Sigmoid colon (tissue), 7 donors: Measurements from ENCODE around the gene MAN2A1. TPM values are rescaled to one million over a fixed set of nuclear protein-coding genes. Genes with fewer than 3 reads are reported as not detected.
"Not testable (repeated sequence)": the region's sequence is repeated elsewhere in the genome, so short reads cannot be mapped to it uniquely, and the experiment has no call there.

Experiments
- DNase-seq: peaks from one replicate; pipeline ENCODE4 v3.0.0-alpha.2; 2019
- H3K27ac ChIP-seq, 4 donors: fragments of 200-600 bp; sonication (generic); one replicate each; pipeline ENCODE4 v1.5.1; 2016 to 2019; ENCODE audit warnings: mild to moderate bottlenecking in 1 of 4
- H3K27me3 ChIP-seq, 3 donors: fragments of 200-600 bp; sonication (generic); one replicate each; pipeline ENCODE4 v1.5.1; 2019; ENCODE audit warnings: mild to moderate bottlenecking in 1 of 3
- H3K36me3 ChIP-seq, 4 donors: fragments of 200-600 bp; sonication (generic); one replicate each; pipeline ENCODE4 v1.5.1; 2016 to 2019
- H3K4me1 ChIP-seq, 4 donors: fragments of 200-600 bp; sonication (generic); one replicate each; pipeline ENCODE4 v1.5.1; 2017 to 2019
- H3K4me3 ChIP-seq, 4 donors: fragments of 200-600 bp; sonication (generic); one replicate each; pipeline ENCODE4 v1.5.1; 2017 to 2019; ENCODE audit warnings: mild to moderate bottlenecking in 2 of 4, moderate library complexity in 1 of 4
- H3K9me3 ChIP-seq, 4 donors: fragments of 200-600 bp in 3 of 4; sonication (generic) in 3 of 4; one replicate each; pipeline versions ENCODE4 v1.5.1 to v1.6.1; 2013 to 2019
- EP300 ChIP-seq, 4 donors: sonication (generic); formaldehyde crosslinking; IDR thresholded peaks; one replicate each; pipeline ENCODE4 v1.6.1; 2017; ENCODE audit warnings: antibody characterized with exemption in 4 of 4
- POLR2A ChIP-seq, 2 donors: fragments of 450-650 bp; IDR thresholded peaks; one replicate each; pipeline ENCODE4 v1.6.1; 2016; ENCODE audit warnings: antibody characterized with exemption in 2 of 2, mild to moderate bottlenecking in 2 of 2, moderate library complexity in 2 of 2
- POLR2AphosphoS5 ChIP-seq, 4 donors: sonication (generic); formaldehyde crosslinking; IDR thresholded peaks; one replicate each; pipeline ENCODE4 v1.6.1; 2017; ENCODE audit warnings: antibody characterized with exemption in 4 of 4
- WGBS, 2 donors: extraction: QIAGEN DNeasy Blood & Tissue Kit; methylation state at CpG; one replicate each; pipeline ENCODE4 v1.1.7; 2013; 5-methylcytosine and 5-hydroxymethylcytosine counted together
- intact Hi-C: fragments of 100-400 bp; cut with DNase I; formaldehyde crosslinking; loops from one replicate; pipeline ENCODE4 v1.15.1; 2023
- polyA plus RNA-seq, 3 donors: library from polyadenylated mRNA; stranded (reverse); fragments of 200-250 nt; gene quantifications; one replicate each; pipeline ENCODE4 v1.2.3, GENCODE V29; 2013
- total RNA-seq, 4 donors: library from RNA; depleted of rRNA; stranded (reverse); fragments of >200 nt; gene quantifications; one replicate each; pipeline ENCODE4 v1.1.0, GENCODE V29; 2016
- TF ChIP-seq, protein P1 (sequence below), 4 experiments: fragments of 450-650 bp in 3 of 4; fragments of 200-600 bp in 1 of 4; IDR thresholded peaks; one replicate each; pipeline ENCODE4 v1.5.1; 2016 to 2019; ENCODE audit warnings: antibody characterized with exemption in 4 of 4, mild to moderate bottlenecking in 3 of 4, moderate library complexity in 2 of 4
- donor health status: healthy with polysubstance abuse.
- donor health status: Bipolar disorder and iron deficiency.
- donor health status: healthy.

MAN2A1 gene
- total and polyA plus RNA-seq, 7 donors = 3.6 to 58.4 (median 40.2) TPM

DNA sequence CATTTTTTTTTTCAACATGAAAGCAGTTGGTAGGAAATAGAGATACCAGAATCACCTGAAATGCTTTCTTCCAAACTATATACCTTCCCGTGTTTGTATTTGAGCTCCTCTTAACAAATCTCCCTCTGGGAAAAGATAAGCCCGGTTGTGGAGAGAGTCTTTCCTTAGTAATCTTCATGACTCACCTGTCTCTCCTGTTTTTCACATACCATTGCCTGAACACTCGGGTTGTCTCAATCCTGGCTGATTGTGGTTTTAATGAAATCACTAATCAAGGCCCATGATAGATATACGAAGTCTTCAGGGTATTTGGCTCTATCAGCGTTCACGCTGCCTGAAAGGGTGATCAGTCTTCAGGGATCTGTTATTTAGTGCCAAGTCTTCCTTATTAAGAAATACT, 136.7 kb downstream of the MAN2A1 start:
- TF ChIP-seq POLR2AphosphoS5 (IDR thresholded peaks at IDR 0.05) (no peak), EP300 (IDR thresholded peaks at IDR 0.05) (no peak), POLR2A (IDR thresholded peaks at IDR 0.05) (no peak)
- TF ChIP-seq, protein P1, sequence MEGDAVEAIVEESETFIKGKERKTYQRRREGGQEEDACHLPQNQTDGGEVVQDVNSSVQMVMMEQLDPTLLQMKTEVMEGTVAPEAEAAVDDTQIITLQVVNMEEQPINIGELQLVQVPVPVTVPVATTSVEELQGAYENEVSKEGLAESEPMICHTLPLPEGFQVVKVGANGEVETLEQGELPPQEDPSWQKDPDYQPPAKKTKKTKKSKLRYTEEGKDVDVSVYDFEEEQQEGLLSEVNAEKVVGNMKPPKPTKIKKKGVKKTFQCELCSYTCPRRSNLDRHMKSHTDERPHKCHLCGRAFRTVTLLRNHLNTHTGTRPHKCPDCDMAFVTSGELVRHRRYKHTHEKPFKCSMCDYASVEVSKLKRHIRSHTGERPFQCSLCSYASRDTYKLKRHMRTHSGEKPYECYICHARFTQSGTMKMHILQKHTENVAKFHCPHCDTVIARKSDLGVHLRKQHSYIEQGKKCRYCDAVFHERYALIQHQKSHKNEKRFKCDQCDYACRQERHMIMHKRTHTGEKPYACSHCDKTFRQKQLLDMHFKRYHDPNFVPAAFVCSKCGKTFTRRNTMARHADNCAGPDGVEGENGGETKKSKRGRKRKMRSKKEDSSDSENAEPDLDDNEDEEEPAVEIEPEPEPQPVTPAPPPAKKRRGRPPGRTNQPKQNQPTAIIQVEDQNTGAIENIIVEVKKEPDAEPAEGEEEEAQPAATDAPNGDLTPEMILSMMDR (IDR thresholded peaks at IDR 0.05) = no peak
- H3K36me3 ChIP-seq = peaks cover 0 to 25% (median 0%) of the 10 kb centered on the region in 4 donors
- 88 to 97% methylated on average over 6 of the region's 6 CpGs for WGBS, 2 donors
- H3K4me3 ChIP-seq = no peak overlapping the region
- no peaks in the 10 kb centered on the region for H3K9me3 ChIP-seq
- no peaks in the 10 kb centered on the region for H3K4me1 ChIP-seq
- no peaks in the 10 kb centered on the region for H3K27me3 ChIP-seq
- no peak for DNase-seq
- intact Hi-C loops = no loop called here
- H3K27ac ChIP-seq = no peak overlapping the region

GRCh38 chr5:109829331-109829730, 139.6 kb downstream of the MAN2A1 start:
- no peaks in the 10 kb centered on the region for H3K27me3 ChIP-seq
- no peak overlapping the region for H3K27ac ChIP-seq
- no peaks in the 10 kb centered on the region for H3K4me1 ChIP-seq
- TF ChIP-seq EP300 (IDR thresholded peaks at IDR 0.05) = no peak
- TF ChIP-seq POLR2AphosphoS5 (IDR thresholded peaks at IDR 0.05) = no peak
- no peak for TF ChIP-seq POLR2A (IDR thresholded peaks at IDR 0.05)
- TF ChIP-seq, protein P1 (IDR thresholded peaks at IDR 0.05) = no peak
- no peak for DNase-seq
- no peak overlapping the region for H3K4me3 ChIP-seq
- H3K9me3 ChIP-seq = no peaks in the 10 kb centered on the region
- H3K36me3 ChIP-seq = peaks cover 0 to 15% (median 0%) of the 10 kb centered on the region in 4 donors
- intact Hi-C loops = no loop called here

- intact Hi-C loops = no loop called here
- Histone ChIP-seq H3K27me3 (no peaks in the 10 kb centered on the region), H3K4me1 (no peaks in the 10 kb centered on the region), H3K9me3 (no peaks in the 10 kb centered on the region), H3K4me3 (no peak overlapping the region), H3K36me3 (peaks cover 0 to 9% (median 0%) of the 10 kb centered on the region in 4 donors), H3K27ac (no peak overlapping the region)
- 62 to 75% methylated on average over 1 of the region's 1 CpG for WGBS, 2 donors
- DNase-seq = no peak
- TF ChIP-seq EP300 (IDR thresholded peaks at IDR 0.05) (no peak), POLR2AphosphoS5 (IDR thresholded peaks at IDR 0.05) (no peak), POLR2A (IDR thresholded peaks at IDR 0.05) (no peak)
- TF ChIP-seq, protein P1 (IDR thresholded peaks at IDR 0.05) = no peak
Measured at GRCh38 chr5:109830955-109831502, 141.3 kb downstream of the MAN2A1 start.

- intact Hi-C loops, H3K9me3 ChIP-seq, H3K4me3 ChIP-seq, H3K27me3 ChIP-seq, DNase-seq, H3K36me3 ChIP-seq, H3K27ac ChIP-seq, H3K4me1 ChIP-seq: not testable (repeated sequence)
- 94 to 96% methylated on average over 41 of the region's 42 CpGs for WGBS, 2 donors
Measured at GRCh38 chr5:109832207-109833188, 142.8 kb downstream of the MAN2A1 start.

- intact Hi-C loops = no loop called here
- no peak for DNase-seq
- H3K9me3 ChIP-seq = no peaks in the 10 kb centered on the region
- H3K4me3 ChIP-seq = no peak overlapping the region
- H3K27ac ChIP-seq = no peak overlapping the region
- no peaks in the 10 kb centered on the region for H3K4me1 ChIP-seq
- no peaks in the 10 kb centered on the region for H3K27me3 ChIP-seq
- no peak for TF ChIP-seq POLR2AphosphoS5 (IDR thresholded peaks at IDR 0.05)
- TF ChIP-seq POLR2A (IDR thresholded peaks at IDR 0.05) = no peak
- 92 to 96% methylated on average over 3 of the region's 3 CpGs for WGBS, 2 donors
- H3K36me3 ChIP-seq = no peaks in the 10 kb centered on the region
Measured at GRCh38 chr5:109833946-109834345, 144.2 kb downstream of the MAN2A1 start.
